Epidermal melanocyte (primary cell): Measurements from ENCODE around the gene KRT24.

Source experiments
- DNase-seq: peaks from one replicate; pipeline ENCODE4 v3.0.0; 2011; ENCODE audit warnings: low spot score; ENCODE audit not compliant: insufficient read length

The KRT24 gene

GRCh38 chr17:40695874-40696472, 7.6 kb downstream of the KRT24 start:
- no peak for DNase-seq

GRCh38 chr17:40694584-40694983, 9.0 kb downstream of the KRT24 start:
- no peak for DNase-seq

- no peak for DNase-seq
Observed at GRCh38 chr17:40687106-40687505, 16.4 kb downstream of the KRT24 start.

GRCh38 chr17:40686192-40686591, 17.4 kb downstream of the KRT24 start:
- no peak for DNase-seq

- DNase-seq: no peak
Observed at GRCh38 chr17:40680998-40681397, 22.6 kb downstream of the KRT24 start.

- DNase-seq: no peak
Observed at GRCh38 chr17:40679523-40679907, 24.0 kb downstream of the KRT24 start.

GRCh38 chr17:40678902-40679522, 24.5 kb downstream of the KRT24 start:
- DNase-seq: no peak

- DNase-seq: no peak
Observed at GRCh38 chr17:40675905-40676304, 27.6 kb downstream of the KRT24 start.

GRCh38 chr17:40672654-40673053, 30.9 kb downstream of the KRT24 start:
- DNase-seq: no peak

GRCh38 chr17:40671282-40671681, 32.3 kb downstream of the KRT24 start:
- no peak for DNase-seq

- DNase-seq: no peak
Observed at GRCh38 chr17:40666331-40666730, 37.2 kb downstream of the KRT24 start.

GRCh38 chr17:40664582-40665333, 38.8 kb downstream of the KRT24 start, which contains the start of gene KRT222:
Gene KRT222, minus strand, starts transcription at chr17:40665177. Its CDS starts 78 bp downstream, at chr17:40665099.
- DNase-seq: no peak

GRCh38 chr17:40663252-40663651, 40.3 kb downstream of the KRT24 start:
- DNase-seq: no peak

GRCh38 chr17:40659911-40660310, 43.6 kb downstream of the KRT24 start:
- DNase-seq: no peak

GRCh38 chr17:40658396-40658795, 45.2 kb downstream of the KRT24 start:
- DNase-seq: no peak

- no peak for DNase-seq
Observed at GRCh38 chr17:40651939-40652338, 51.6 kb downstream of the KRT24 start.

GRCh38 chr17:40648384-40648968, 55.1 kb downstream of the KRT24 start:
- DNase-seq: no peak
